Keratinocyte (primary cell): Measurements from ENCODE around the gene SNCAIP. TPM values are rescaled to one million over a fixed set of nuclear protein-coding genes. Genes with fewer than 3 reads are reported as not detected.

Source experiments
- DNase-seq: peaks from one replicate; pipeline ENCODE4 v3.0.0-alpha.2; 2011; ENCODE audit warnings: low read depth, missing footprints, low spot score
- FAIRE-seq: peaks from 2 replicates; lab custom pipeline; 2011; peaks lifted over from hg19 to GRCh38; lab: Jason Lieb, UNC
- H2AFZ ChIP-seq: 2 replicates; pipeline ENCODE4 v1.6.0; 2012; ENCODE audit warnings: low read length, control low read depth, inconsistent platforms; ENCODE audit not compliant: control insufficient read depth
- H3K27ac ChIP-seq: 2 replicates; pipeline ENCODE4 v1.5.1; 2011; ENCODE audit warnings: low read length; ENCODE audit not compliant: control insufficient read depth, insufficient read depth
- H3K27me3 ChIP-seq: 3 replicates; pipeline ENCODE4 v1.6.0; 2011; ENCODE audit warnings: low read length; ENCODE audit not compliant: control insufficient read depth, insufficient read depth; ENCODE audit errors: extremely low read depth
- H3K36me3 ChIP-seq, 2 experiments: 2 replicates in 1 of 2; 3 replicates in 1 of 2; pipeline ENCODE4 v1.5.1; 2011; ENCODE audit warnings: low read length in 2 of 2, mild to moderate bottlenecking in 1 of 2; ENCODE audit not compliant: control insufficient read depth in 2 of 2, insufficient read depth in 2 of 2; ENCODE audit errors: extremely low read depth in 1 of 2
- H3K4me1 ChIP-seq: 3 replicates; pipeline ENCODE4 v1.5.1; 2011; ENCODE audit warnings: low read length; ENCODE audit not compliant: control insufficient read depth, insufficient read depth; ENCODE audit errors: extremely low read depth
- H3K4me2 ChIP-seq: 3 replicates; pipeline ENCODE4 v1.6.0; 2011; ENCODE audit warnings: low read depth, low read length; ENCODE audit not compliant: control insufficient read depth, insufficient read depth; ENCODE audit errors: extremely low read depth
- H3K4me3 ChIP-seq, 3 experiments: fragments of 200-600 bp in 1 of 3; sonication (generic) in 1 of 3; 2 replicates in 2 of 3; 3 replicates in 1 of 3; pipeline ENCODE4 v1.5.1; 2011 to 2016; ENCODE audit warnings: low read length in 3 of 3, mild to moderate bottlenecking in 3 of 3, control low read depth in 2 of 3, inconsistent platforms in 1 of 3, low read depth in 1 of 3, mixed read lengths in 1 of 3, mixed run types in 1 of 3, moderate library complexity in 1 of 3; ENCODE audit not compliant: control insufficient read depth in 2 of 3, insufficient read depth in 2 of 3; ENCODE audit errors: extremely low read depth in 1 of 3
- H3K79me2 ChIP-seq: 2 replicates; pipeline ENCODE4 v1.6.0; 2012; ENCODE audit warnings: low read length; ENCODE audit not compliant: control insufficient read depth, insufficient read depth
- H3K9ac ChIP-seq: 3 replicates; pipeline ENCODE4 v1.6.0; 2011; ENCODE audit warnings: low read length; ENCODE audit not compliant: control insufficient read depth, insufficient read depth; ENCODE audit errors: extremely low read depth
- H3K9me1 ChIP-seq: 3 replicates; pipeline ENCODE4 v1.6.0; 2011; ENCODE audit warnings: low read length; ENCODE audit not compliant: control insufficient read depth, insufficient read depth; ENCODE audit errors: extremely low read depth
- H3K9me3 ChIP-seq: 2 replicates; pipeline ENCODE4 v1.5.1; 2012; ENCODE audit warnings: low read depth, low read length; ENCODE audit not compliant: control insufficient read depth
- H4K20me1 ChIP-seq: 3 replicates; pipeline ENCODE4 v1.6.0; 2011; ENCODE audit warnings: low read length; ENCODE audit not compliant: control insufficient read depth, insufficient read depth; ENCODE audit errors: extremely low read depth
- CTCF ChIP-seq, 3 experiments: IDR thresholded peaks in 1 of 3; conservative IDR thresholded peaks in 1 of 3; optimal IDR thresholded peaks in 1 of 3; 2 replicates in 2 of 3; 3 replicates in 1 of 3; pipeline versions ENCODE3 to v1.5.1; 2011; ENCODE audit warnings: low read length in 3 of 3, mild to moderate bottlenecking in 3 of 3, moderate library complexity in 2 of 3, control low read depth in 1 of 3, inconsistent platforms in 1 of 3; ENCODE audit not compliant: insufficient read depth in 2 of 3; ENCODE audit errors: extremely low read depth in 1 of 3
- EZH2 ChIP-seq: IDR thresholded peaks from one replicate; pipeline ENCODE4 v1.6.1; 2012; ENCODE audit warnings: inconsistent platforms, mild to moderate bottlenecking, low read length, moderate library complexity
- dilution Hi-C: fragments of 300-500 bp; cut with MboI; formaldehyde crosslinking; loops from one replicate; pipeline ENCODE4 v1.7.0; 2020; ENCODE audit warnings: low sequenced_read_pairs; ENCODE audit not compliant: extremely low pct_ligation_motif_present
- polyA plus RNA-seq, 5 experiments: library from polyadenylated mRNA; depleted of rRNA in 3 of 5; stranded (reverse) in 3 of 5; stranded (forward) in 1 of 5; unstranded in 1 of 5; fragments of >200 nt; gene quantifications; 1 replicate in 1 of 5; 2 replicates in 3 of 5; 3 replicates in 1 of 5; pipeline versions ENCODE4 v1.2.1 to v1.2.3, GENCODE V29; 2011 to 2012; ENCODE audit warnings: missing spikeins in 2 of 5, low read depth in 1 of 5, low replicate concordance in 1 of 5

SNCAIP gene
- polyA plus RNA-seq, 1 donor (not counting 4 experiments of a cell fraction or from before 2014, with no cell fraction given) = not detected

DNA sequence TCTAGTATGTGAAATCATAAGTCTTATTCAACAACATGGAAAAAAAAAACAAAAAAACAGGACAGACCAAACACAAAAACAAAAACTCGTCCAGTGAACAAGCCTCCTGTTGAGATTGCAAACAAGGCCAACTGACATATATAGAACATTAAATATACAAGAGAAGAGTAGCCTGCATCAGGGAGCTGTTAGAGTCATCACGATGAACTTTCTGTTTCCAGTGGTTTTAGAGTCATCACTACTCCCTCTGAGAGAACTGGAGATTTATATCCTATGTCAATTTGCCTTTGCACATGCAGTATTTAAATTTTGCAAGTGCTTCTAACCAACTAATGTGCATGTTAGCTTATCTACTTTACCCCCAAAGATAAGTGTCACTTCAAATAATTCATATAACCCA is 9.9 kb downstream of the SNCAIP start:
- Histone ChIP-seq H3K4me2 (no peak overlapping the region), H3K9me1 (no peaks in the 10 kb centered on the region), H2AFZ (no peak overlapping the region), H3K4me1 (no peaks in the 10 kb centered on the region), H3K27me3 (no peaks in the 10 kb centered on the region), H3K9me3 (no peaks in the 10 kb centered on the region), H3K79me2 (no peaks in the 10 kb centered on the region), H3K27ac (no peak overlapping the region), H3K9ac (no peak overlapping the region), H3K4me3 (no peak overlapping the region), H4K20me1 (no peaks in the 10 kb centered on the region), H3K36me3 (no peaks in the 10 kb centered on the region)
- TF ChIP-seq EZH2 = no peak
- TF ChIP-seq CTCF (optimal IDR thresholded peaks at IDR 0.05 in 1 of 3, IDR thresholded peaks at IDR 0.05 in 1 of 3, conservative IDR thresholded peaks at IDR 0.05 in 1 of 3; ENCODE audit: extremely low read depth in 1 of 3, insufficient read depth in 2 of 3, low read length in 3 of 3) = no peak
- FAIRE-seq = no peak
- dilution Hi-C loops = no loop called here
- no peak for DNase-seq

DNA sequence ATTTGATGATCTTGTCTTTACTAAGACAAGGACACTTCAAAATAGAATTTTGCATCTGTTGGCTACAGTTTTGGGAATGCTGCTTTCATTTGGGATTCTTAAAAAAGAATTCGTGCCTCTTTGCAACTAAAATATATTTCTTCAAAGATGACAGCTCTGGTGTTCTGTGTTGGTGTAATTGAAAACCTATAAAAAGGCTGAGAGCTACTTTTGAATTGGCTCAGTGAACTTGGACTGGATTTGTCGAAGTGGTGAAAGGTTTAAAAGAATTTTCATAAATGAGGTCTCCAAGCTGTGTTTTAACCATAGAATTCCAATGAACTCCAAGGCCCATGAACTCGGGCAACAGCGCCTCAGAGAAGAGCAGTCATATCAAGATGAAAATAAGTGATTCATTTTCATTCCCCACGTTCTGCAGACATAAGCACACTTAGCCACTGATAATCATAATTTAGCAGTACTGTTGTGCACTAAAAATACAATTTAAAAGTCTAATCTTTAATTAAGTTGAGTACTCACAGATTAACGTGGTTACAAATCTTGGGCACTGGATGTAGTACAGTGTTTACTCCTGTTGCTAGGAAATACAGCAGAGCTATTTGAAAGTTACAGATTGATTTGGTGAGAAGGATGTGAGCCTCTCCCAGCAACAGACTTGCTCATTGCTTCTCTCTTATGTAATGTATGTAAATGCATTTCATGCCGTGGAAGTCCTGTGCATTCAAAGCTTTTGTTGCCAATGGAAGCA is 10.9 kb downstream of the SNCAIP start:
- Histone ChIP-seq H3K9me1 (no peaks in the 10 kb centered on the region), H4K20me1 (no peaks in the 10 kb centered on the region), H3K9me3 (no peaks in the 10 kb centered on the region), H3K27ac (no peak overlapping the region), H2AFZ (no peak overlapping the region), H3K36me3 (no peaks in the 10 kb centered on the region), H3K9ac (no peak overlapping the region), H3K79me2 (no peaks in the 10 kb centered on the region), H3K4me2 (no peak overlapping the region), H3K27me3 (no peaks in the 10 kb centered on the region), H3K4me3 (no peak overlapping the region), H3K4me1 (no peaks in the 10 kb centered on the region)
- DNase-seq (no peak), FAIRE-seq (no peak)
- TF ChIP-seq CTCF (optimal IDR thresholded peaks at IDR 0.05 in 1 of 3, IDR thresholded peaks at IDR 0.05 in 1 of 3, conservative IDR thresholded peaks at IDR 0.05 in 1 of 3; ENCODE audit: extremely low read depth in 1 of 3, insufficient read depth in 2 of 3, low read length in 3 of 3) (no peak), EZH2 (no peak)
- dilution Hi-C loops = no loop called here
